Lower lobe of right lung (tissue), 2 donors: Measurements from ENCODE around the gene FRMD3. TPM values are rescaled to one million over a fixed set of nuclear protein-coding genes. Genes with fewer than 3 reads are reported as not detected.
"Not testable (repeated sequence)": the region's sequence is repeated elsewhere in the genome, so short reads cannot be mapped to it uniquely, and the experiment has no call there.

Experiments used
- ATAC-seq, 2 donors: fragments of 200-7000 bp; cut with Tn5 transposase; one replicate each; pipeline ENCODE4 v1.9.1; 2020 to 2022; ENCODE audit warnings: mild to moderate bottlenecking in 2 of 2, moderate library complexity in 2 of 2
- DNase-seq: peaks from one replicate; pipeline ENCODE4 v3.0.0-alpha.2; 2020
- H3K27ac ChIP-seq: fragments of 200-600 bp; one replicate; pipeline ENCODE4 v1.8.0; 2022
- H3K27me3 ChIP-seq: fragments of 200-600 bp; one replicate; pipeline ENCODE4 v1.8.0; 2022; ENCODE audit warnings: low read depth
- H3K36me3 ChIP-seq: fragments of 200-600 bp; one replicate; pipeline ENCODE4 v1.8.0; 2022; ENCODE audit warnings: mild to moderate bottlenecking
- H3K4me1 ChIP-seq: fragments of 200-600 bp; one replicate; pipeline ENCODE4 v1.8.0; 2022
- H3K4me3 ChIP-seq: fragments of 200-600 bp; one replicate; pipeline ENCODE4 v1.8.0; 2022; ENCODE audit warnings: mild to moderate bottlenecking
- H3K9me3 ChIP-seq: fragments of 200-600 bp; one replicate; pipeline ENCODE4 v1.8.0; 2022
- CTCF ChIP-seq: fragments of 200-600 bp; IDR thresholded peaks from one replicate; pipeline ENCODE4 v1.8.0; 2022; ENCODE audit warnings: antibody characterized with exemption, mild to moderate bottlenecking
- intact Hi-C: fragments of 100-400 bp; cut with DNase I; formaldehyde crosslinking; loops from one replicate; pipeline ENCODE4 v1.11.0; 2022
- total RNA-seq: library from RNA; stranded (reverse); fragmentation: NEBNext Ultra II Directional; extraction: Animal tissue kit (Norgen Biotek cat#: 25700); gene quantifications from one replicate; pipeline ENCODE4 v1.2.1, GENCODE V29; 2021
- donor health status: DM: no; HTN: yes; CAD: no; lungs with severe emphysema.

FRMD3 gene
- total RNA-seq, 1 donor from 2014 or later, result 9.7 TPM

DNA sequence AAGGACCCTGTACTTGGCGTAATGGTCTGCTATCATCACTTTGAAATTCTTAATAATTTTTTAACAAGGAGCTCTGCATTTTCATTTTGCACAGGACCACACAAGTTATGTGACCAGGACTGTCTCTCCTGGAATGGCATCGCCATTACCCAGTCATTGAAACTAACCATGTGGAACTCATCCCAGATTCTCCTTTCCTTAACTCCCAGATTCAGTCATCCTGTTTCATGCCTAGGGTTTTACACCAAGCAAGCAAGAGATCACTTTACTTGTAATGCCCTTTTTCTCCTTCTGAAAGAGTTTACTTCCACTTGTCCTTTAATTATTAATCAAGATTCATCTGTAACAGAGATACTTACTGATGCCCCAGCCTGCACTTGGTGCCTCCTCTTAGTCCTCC is 12.0 kb downstream of the FRMD3 start:
- Histone ChIP-seq H3K4me3 (no peak overlapping the region), H3K9me3 (no peaks in the 10 kb centered on the region), H3K27me3 (no peaks in the 10 kb centered on the region), H3K4me1 (no peaks in the 10 kb centered on the region), H3K36me3 (no peaks in the 10 kb centered on the region), H3K27ac (no peak overlapping the region)
- TF ChIP-seq CTCF, result no peak
- ATAC-seq (no peak), DNase-seq (no peak)
- intact Hi-C loops, result loop anchor here (10.0 kb wide), 1 partner anchor 181 kb away; no protein-coding TSS in a partner anchor

DNA sequence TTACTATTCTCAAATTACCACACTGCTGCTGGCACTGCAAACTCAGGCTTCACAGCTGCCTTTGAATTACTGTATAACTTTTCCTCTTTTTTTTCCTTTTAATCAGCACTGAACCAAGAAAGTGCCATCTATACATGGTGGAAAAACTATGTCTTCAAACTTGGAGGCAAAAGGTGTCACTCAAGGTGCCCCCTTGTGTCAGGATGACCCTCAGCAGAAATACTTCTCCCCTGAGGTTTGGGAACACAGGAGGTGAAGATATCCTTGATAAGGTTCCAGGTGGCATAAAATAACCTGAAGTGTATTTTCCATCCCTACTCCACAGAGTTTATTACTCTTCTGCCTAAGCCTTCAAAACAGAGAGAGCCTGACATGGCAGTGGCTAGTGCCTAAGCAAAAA is 14.5 kb downstream of the FRMD3 start:
- intact Hi-C loops, result loop anchor here (10.0 kb wide), 1 partner anchor 179 kb away; no protein-coding TSS in a partner anchor

DNA sequence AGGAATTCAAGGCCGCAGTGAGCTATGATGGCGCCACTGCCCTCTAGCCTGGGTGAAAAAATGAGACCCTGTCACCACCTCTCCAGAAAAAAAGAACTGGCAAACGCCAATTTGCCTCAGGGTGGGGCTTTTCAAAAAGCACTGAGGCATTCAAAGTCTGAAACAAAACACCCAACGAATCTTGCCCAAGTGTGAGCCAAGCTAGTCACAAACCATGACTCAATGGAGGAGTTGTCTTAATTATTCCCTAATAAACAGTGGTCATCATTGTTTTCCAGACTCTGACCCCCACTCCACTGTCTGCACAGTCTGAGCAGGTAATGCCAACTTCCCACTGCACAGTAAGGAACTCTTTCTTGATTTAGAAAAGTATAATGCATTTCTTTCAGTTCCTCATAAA is 16.8 kb downstream of the FRMD3 start:
- ATAC-seq (no peak), DNase-seq (no peak)
- Histone ChIP-seq H3K27me3 (no peaks in the 10 kb centered on the region), H3K4me1 (no peaks in the 10 kb centered on the region), H3K9me3 (no peaks in the 10 kb centered on the region), H3K4me3 (no peak overlapping the region), H3K27ac (no peak overlapping the region), H3K36me3 (no peaks in the 10 kb centered on the region)
- no peak for TF ChIP-seq CTCF
- intact Hi-C loops, result loop anchor here (10.0 kb wide), 1 partner anchor 177 kb away; no protein-coding TSS in a partner anchor

More for the DNA sequence above, 14.5 kb downstream of the FRMD3 start:
- DNase-seq (no peak), ATAC-seq (no peak)
- Histone ChIP-seq H3K9me3 (no peaks in the 10 kb centered on the region), H3K36me3 (no peaks in the 10 kb centered on the region), H3K27me3 (no peaks in the 10 kb centered on the region), H3K4me1 (no peaks in the 10 kb centered on the region), H3K27ac (no peak overlapping the region), H3K4me3 (no peak overlapping the region)
- TF ChIP-seq CTCF, result no peak

GRCh38 chr9:83521011-83521410 is 17.2 kb downstream of the FRMD3 start:
- Histone ChIP-seq H3K27me3 (no peaks in the 10 kb centered on the region), H3K27ac (no peak overlapping the region)
- no peak for ATAC-seq

DNA sequence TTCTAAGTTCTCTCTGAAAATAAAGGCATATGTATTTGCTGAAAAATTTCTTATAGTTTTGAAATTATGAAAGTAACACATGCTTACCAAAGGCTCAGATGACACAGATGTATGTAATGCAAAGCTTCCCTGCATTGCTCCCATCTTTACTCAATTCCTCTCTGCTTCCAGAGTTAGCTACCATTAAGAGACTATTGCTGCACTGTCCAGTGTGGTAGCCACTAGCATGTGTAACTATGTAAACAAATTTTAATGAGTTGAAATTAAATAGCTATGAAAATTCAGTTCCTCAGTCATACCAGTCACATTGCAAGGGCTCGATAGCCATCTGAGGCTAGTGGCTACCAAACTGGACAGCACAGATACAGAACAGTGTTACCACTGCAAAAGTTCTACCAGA is 17.9 kb downstream of the FRMD3 start:
- no peak overlapping the region for H3K27ac ChIP-seq
- H3K9me3 ChIP-seq, result no peaks in the 10 kb centered on the region
- no peak for DNase-seq
- H3K4me1 ChIP-seq, result no peaks in the 10 kb centered on the region
- no peak overlapping the region for H3K4me3 ChIP-seq
- intact Hi-C loops, result loop anchor here (10.0 kb wide), 1 partner anchor 175 kb away; no protein-coding TSS in a partner anchor
- no peak for TF ChIP-seq CTCF
- no peaks in the 10 kb centered on the region for H3K36me3 ChIP-seq
- no peaks in the 10 kb centered on the region for H3K27me3 ChIP-seq
- no peak for ATAC-seq

More at GRCh38 chr9:83521011-83521410, 17.2 kb downstream of the FRMD3 start:
- no peak for TF ChIP-seq CTCF
- Histone ChIP-seq H3K9me3 (no peaks in the 10 kb centered on the region), H3K4me3 (no peak overlapping the region), H3K4me1 (no peaks in the 10 kb centered on the region), H3K36me3 (no peaks in the 10 kb centered on the region)
- intact Hi-C loops, result loop anchor here (10.0 kb wide), 1 partner anchor 176 kb away; no protein-coding TSS in a partner anchor
- no peak for DNase-seq

GRCh38 chr9:83517980-83518379 is 20.2 kb downstream of the FRMD3 start:
- H3K4me3 ChIP-seq, H3K9me3 ChIP-seq, H3K27ac ChIP-seq, intact Hi-C loops, H3K27me3 ChIP-seq, ATAC-seq, H3K36me3 ChIP-seq, DNase-seq, H3K4me1 ChIP-seq: not testable (repeated sequence)
